Pancreas (tissue), 10 donors: ENCODE data around the gene JMY. TPM values are rescaled to one million over a fixed set of nuclear protein-coding genes. Genes with fewer than 3 reads are reported as not detected.

Experiments
- ATAC-seq, 4 donors: fragments of 200-7000 bp; cut with Tn5 transposase; one replicate each; pipeline versions ENCODE4 v1.8.0 to v1.9.1; 2020; ENCODE audit warnings: mild to moderate bottlenecking in 4 of 4, moderate library complexity in 4 of 4
- DNase-seq, 6 donors: peaks; one replicate each; pipeline ENCODE4 v3.0.0-alpha.2; 2020
- FAIRE-seq: peaks from 2 replicates; lab custom pipeline; 2012; peaks lifted over from hg19 to GRCh38; lab: Jason Lieb, UNC
- H3K27ac ChIP-seq, 4 donors: fragments of 200-600 bp; sonication (generic); 1 replicate in 3 of 4; 2 replicates in 1 of 4; pipeline versions ENCODE4 v1.5.0 to v1.8.0; 2020
- H3K27me3 ChIP-seq, 4 donors: fragments of 200-600 bp; one replicate each; pipeline ENCODE4 v1.8.0; 2021
- H3K36me3 ChIP-seq, 3 donors: fragments of 200-600 bp; sonication (generic) in 1 of 3; one replicate each; pipeline versions ENCODE4 v1.5.0 to v1.8.0; 2020 to 2021
- H3K4me1 ChIP-seq, 3 donors: fragments of 200-600 bp; one replicate each; pipeline ENCODE4 v1.8.0; 2021
- H3K4me3 ChIP-seq, 4 donors: fragments of 200-600 bp; sonication (generic) in 2 of 4; one replicate each; pipeline versions ENCODE4 v1.5.0 to v1.8.0; 2020 to 2021
- H3K9me3 ChIP-seq, 4 donors: fragments of 200-600 bp; one replicate each; pipeline ENCODE4 v1.8.0; 2021
- WGBS, 2 donors: extraction: QIAGEN DNeasy Blood & Tissue Kit; methylation state at CpG; one replicate each; pipeline ENCODE4 v1.1.7; 2013; 5-methylcytosine and 5-hydroxymethylcytosine counted together
- intact Hi-C, 3 donors: fragments of 100-400 bp; cut with DNase I; formaldehyde crosslinking; loops; one replicate each; pipeline versions ENCODE4 v1.11.1 to v1.14.2; 2022
- polyA plus RNA-seq, 2 donors: library from polyadenylated mRNA; stranded (reverse); fragments of 200-250 nt; gene quantifications; one replicate each; pipeline ENCODE4 v1.2.3, GENCODE V29; 2013
- total RNA-seq, 6 donors: library from RNA; stranded (reverse); fragmentation: NEBNext Ultra II Directional in 4 of 6; extraction: Animal tissue kit (Norgen Biotek cat#: 25700) in 4 of 6; gene quantifications; one replicate each; pipeline versions ENCODE4 v1.2.1 to v1.2.4, GENCODE V29; 2021 to 2023
- TF ChIP-seq, protein P1 (sequence below), 4 donors: fragments of 200-600 bp; sonication (generic) in 3 of 4; IDR thresholded peaks; one replicate each; pipeline versions ENCODE4 v1.5.0 to v1.8.0; 2021; ENCODE audit warnings: antibody characterized with exemption in 4 of 4
- donor health status: healthy with polysubstance abuse.
- donor health status: DM: no; HTN: no; CAD: no; lungs with moderate emphysema.
- donor health status: DM: no; HTN: no; CAD: no.
- donor health status: control.
- donor health status: control.
- donor health status: Bipolar disorder and iron deficiency.
- donor health status: DM: yes; HTN: yes; CAD: no.
- donor health status: DM: no; HTN: no; CAD: no.
- donor health status: DM: no; HTN: no; CAD: no.
- donor health status: DM: yes; HTN: yes; CAD: no.

Gene JMY
- total and polyA plus RNA-seq, 8 donors = 3.4 to 11.2 (median 6.9) TPM

DNA sequence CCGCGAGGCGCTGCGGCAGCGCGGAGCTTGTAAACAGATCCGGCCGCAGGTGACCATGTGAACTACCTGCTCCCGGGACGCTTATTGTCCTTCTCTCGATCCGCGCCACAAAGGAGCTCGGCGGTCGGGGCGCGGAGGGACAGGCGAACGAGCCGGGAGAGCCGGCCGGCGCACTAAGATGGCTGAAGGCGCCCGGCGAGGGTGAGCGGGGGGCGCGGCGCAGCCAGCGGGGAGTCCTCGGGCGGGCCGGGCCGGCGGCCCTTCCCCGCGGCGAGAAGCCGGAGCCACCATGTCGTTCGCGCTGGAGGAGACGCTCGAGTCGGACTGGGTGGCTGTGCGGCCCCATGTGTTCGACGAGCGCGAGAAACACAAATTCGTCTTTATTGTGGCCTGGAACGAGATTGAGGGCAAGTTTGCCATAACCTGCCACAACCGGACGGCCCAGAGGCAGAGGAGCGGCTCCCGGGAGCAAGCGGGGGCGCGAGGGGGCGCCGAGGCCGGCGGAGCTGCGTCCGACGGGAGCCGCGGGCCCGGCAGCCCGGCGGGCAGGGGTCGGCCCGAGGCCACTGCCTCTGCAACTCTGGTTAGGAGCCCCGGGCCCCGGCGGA, 535 bp downstream of the JMY start:
- no peak for FAIRE-seq
- TF ChIP-seq, protein P1, sequence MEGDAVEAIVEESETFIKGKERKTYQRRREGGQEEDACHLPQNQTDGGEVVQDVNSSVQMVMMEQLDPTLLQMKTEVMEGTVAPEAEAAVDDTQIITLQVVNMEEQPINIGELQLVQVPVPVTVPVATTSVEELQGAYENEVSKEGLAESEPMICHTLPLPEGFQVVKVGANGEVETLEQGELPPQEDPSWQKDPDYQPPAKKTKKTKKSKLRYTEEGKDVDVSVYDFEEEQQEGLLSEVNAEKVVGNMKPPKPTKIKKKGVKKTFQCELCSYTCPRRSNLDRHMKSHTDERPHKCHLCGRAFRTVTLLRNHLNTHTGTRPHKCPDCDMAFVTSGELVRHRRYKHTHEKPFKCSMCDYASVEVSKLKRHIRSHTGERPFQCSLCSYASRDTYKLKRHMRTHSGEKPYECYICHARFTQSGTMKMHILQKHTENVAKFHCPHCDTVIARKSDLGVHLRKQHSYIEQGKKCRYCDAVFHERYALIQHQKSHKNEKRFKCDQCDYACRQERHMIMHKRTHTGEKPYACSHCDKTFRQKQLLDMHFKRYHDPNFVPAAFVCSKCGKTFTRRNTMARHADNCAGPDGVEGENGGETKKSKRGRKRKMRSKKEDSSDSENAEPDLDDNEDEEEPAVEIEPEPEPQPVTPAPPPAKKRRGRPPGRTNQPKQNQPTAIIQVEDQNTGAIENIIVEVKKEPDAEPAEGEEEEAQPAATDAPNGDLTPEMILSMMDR (IDR thresholded peaks at IDR 0.05) = no peak
- intact Hi-C loops = no loop called here

DNA sequence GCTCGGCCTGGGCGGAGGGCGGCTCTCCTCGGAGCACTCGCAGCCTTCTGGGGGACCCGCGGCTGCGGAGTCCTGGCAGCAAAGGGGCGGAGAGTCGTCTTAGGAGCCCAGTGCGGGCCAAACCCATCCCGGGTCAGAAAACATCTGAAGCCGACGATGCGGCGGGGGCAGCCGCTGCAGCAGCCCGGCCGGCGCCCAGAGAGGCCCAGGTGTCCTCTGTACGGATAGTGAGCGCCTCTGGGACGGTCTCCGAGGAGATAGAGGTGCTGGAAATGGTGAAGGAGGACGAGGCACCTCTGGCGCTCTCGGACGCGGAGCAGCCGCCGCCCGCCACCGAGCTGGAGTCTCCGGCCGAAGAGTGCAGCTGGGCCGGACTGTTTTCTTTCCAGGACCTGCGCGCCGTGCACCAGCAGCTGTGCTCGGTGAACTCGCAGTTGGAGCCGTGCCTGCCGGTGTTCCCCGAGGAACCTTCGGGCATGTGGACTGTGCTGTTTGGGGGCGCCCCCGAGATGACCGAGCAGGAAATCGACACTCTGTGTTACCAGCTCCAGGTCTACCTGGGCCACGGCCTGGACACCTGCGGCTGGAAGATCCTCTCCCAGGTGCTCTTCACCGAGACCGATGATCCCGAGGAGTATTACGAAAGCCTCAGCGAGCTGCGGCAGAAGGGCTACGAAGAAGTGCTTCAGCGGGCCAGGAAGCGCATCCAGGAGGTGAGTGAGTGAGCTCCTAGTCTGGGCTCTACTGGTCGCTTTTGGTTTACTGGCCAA, 1.2 kb downstream of the JMY start:
- intact Hi-C loops = no loop called here
- TF ChIP-seq, protein P1 (IDR thresholded peaks at IDR 0.05) = no peak
- FAIRE-seq = no peak
- H3K4me1 ChIP-seq = peaks cover 3 to 36% (median 14%) of the 10 kb centered on the region in 3 donors
- WGBS, 2 donors = 0% methylated on average over 61 of the region's 61 CpGs
- peak overlapping the region; percentile 90 to 97 (median 94) for H3K27ac ChIP-seq
- DNase-seq = peak; percentile 56 to 88 (median 74)
- no peaks in the 10 kb centered on the region for H3K36me3 ChIP-seq
- no peaks in the 10 kb centered on the region for H3K9me3 ChIP-seq
- peak; percentile 32 to 55 (median 50) for ATAC-seq
- peak overlapping the region; percentile 59 to 97 (median 92) for H3K4me3 ChIP-seq
- H3K27me3 ChIP-seq = no peaks in the 10 kb centered on the region

More for the DNA sequence above, 535 bp downstream of the JMY start:
- peaks cover 3 to 30% (median 11%) of the 10 kb centered on the region in 3 donors for H3K4me1 ChIP-seq
- ATAC-seq = peak; percentile 6 to 54 (median 18)
- H3K9me3 ChIP-seq = no peaks in the 10 kb centered on the region
- H3K27me3 ChIP-seq = no peaks in the 10 kb centered on the region
- DNase-seq = peak in 3 of 6 donors; percentile 53 to 74 (median 66)
- H3K27ac ChIP-seq = peak overlapping the region; percentile 90 to 97 (median 94)
- H3K4me3 ChIP-seq = peak overlapping the region; percentile 59 to 97 (median 92)
- H3K36me3 ChIP-seq = no peaks in the 10 kb centered on the region
- 0% methylated on average over 61 to 78 of the region's 78 CpGs for WGBS, 2 donors

DNA sequence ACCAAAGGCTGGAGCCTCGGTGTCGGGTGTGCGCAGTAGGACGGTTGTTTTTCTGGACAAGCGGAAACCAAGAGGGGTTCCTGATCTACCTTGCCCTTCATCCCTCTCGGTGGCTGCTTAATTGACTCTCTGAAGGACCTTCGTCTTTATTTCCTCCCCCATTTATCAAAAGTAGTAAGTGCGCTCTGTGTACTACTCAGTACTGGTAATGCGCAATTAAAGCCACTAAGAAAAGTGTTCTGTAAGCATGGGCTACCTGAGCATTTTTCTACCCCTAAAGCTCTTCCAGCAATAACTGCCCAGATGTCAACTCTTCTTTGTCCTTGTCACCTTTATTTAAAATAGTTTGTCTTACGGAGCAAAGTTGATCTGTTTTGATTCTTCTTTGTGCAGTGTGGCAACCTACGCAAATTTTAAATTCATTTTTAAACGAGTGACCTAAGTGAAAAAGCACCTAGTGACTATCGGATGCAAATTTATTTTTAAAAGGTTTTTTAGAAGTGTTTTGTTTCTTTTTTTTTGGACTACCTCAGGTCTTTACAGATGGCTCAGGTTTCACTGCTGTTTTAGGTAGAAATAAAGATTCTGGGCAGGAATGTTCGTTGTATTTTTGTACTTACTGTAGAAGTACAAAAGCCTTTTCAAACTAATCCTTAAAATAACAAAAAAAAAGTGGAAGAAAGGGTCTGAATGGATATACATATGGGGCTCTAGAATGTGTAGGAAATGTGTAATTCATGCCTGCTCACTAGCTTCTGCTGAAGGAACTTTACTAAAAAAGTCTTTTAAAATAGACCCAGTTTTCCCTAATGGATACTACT, 2.0 kb downstream of the JMY start:
- WGBS, 2 donors = 6 to 8% methylated on average over 14 of the region's 14 CpGs
- TF ChIP-seq, protein P1 (IDR thresholded peaks at IDR 0.05) = no peak
- Histone ChIP-seq H3K27me3 (no peaks in the 10 kb centered on the region), H3K27ac (peak overlapping the region; percentile 90 to 97 (median 94)), H3K4me3 (peak overlapping the region; percentile 59 to 97 (median 92)), H3K9me3 (no peaks in the 10 kb centered on the region), H3K4me1 (peaks cover 3 to 36% (median 14%) of the 10 kb centered on the region in 3 donors), H3K36me3 (no peaks in the 10 kb centered on the region)
- FAIRE-seq = no peak
- DNase-seq = no peak
- intact Hi-C loops = no loop called here
- ATAC-seq = peak; percentile 2 to 24 (median 11)

DNA sequence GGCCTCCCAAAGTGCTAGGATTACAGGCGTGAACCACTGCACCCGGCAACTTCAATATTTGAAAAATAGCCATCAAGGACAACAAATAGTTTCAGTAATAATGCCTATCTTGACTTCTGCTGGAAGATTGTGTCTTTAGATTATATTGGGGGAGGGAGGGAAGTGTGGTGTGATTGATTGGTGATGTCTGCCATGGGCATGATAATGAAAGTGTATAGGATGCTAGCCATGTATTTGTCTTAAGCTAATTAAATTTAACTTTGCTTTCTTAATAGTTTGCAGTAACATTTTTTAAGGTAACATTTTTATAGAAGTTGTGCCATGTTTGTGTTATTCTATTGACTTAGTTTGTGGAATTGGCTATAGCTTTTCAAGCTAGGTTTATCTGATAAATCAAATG, 4.6 kb downstream of the JMY start:
- no peaks in the 10 kb centered on the region for H3K36me3 ChIP-seq
- peaks cover 3 to 36% (median 17%) of the 10 kb centered on the region in 3 donors for H3K4me1 ChIP-seq
- ATAC-seq (no peak), FAIRE-seq (no peak), DNase-seq (no peak)
- no peak overlapping the region for H3K27ac ChIP-seq
- H3K27me3 ChIP-seq = no peaks in the 10 kb centered on the region
- H3K9me3 ChIP-seq = no peaks in the 10 kb centered on the region
- intact Hi-C loops = no loop called here
- peak overlapping the region in 2 of 4 donors; percentile 8 to 97 for H3K4me3 ChIP-seq
- 33 to 38% methylated on average over 2 of the region's 2 CpGs for WGBS, 2 donors
- TF ChIP-seq, protein P1 (IDR thresholded peaks at IDR 0.05) = no peak
